Activated CD4-positive, alpha-beta T cell treated with anti-CD3 and anti-CD28 coated beads, Interleukin-2, amount 10 ng/mL, durations not matched to agents 24 days and 14 days (primary cell): Measurements from ENCODE around the gene FOSB. TPM values are rescaled to one million over a fixed set of nuclear protein-coding genes. Genes with fewer than 3 reads are reported as not detected.

Source experiments
- DNase-seq: peaks from one replicate; pipeline ENCODE4 v3.0.0; 2022
- H3K27ac Mint-ChIP-seq: one replicate; pipeline ENCODE4 v1.8.0; 2022; ENCODE audit warnings: mild to moderate bottlenecking, mixed read lengths
- H3K27me3 Mint-ChIP-seq: one replicate; pipeline ENCODE4 v1.8.0; 2022; ENCODE audit warnings: mixed read lengths
- H3K36me3 Mint-ChIP-seq: one replicate; pipeline ENCODE4 v1.8.0; 2022; ENCODE audit warnings: low read depth, mild to moderate bottlenecking, mixed read lengths
- H3K4me1 Mint-ChIP-seq: one replicate; pipeline ENCODE4 v1.8.0; 2021; ENCODE audit warnings: mixed read lengths
- H3K4me3 Mint-ChIP-seq: one replicate; pipeline ENCODE4 v1.8.0; 2022; ENCODE audit warnings: mild to moderate bottlenecking, moderate library complexity, mixed read lengths
- H3K9me3 Mint-ChIP-seq: one replicate; pipeline ENCODE4 v1.8.0; 2021; ENCODE audit warnings: mixed read lengths
- intact Hi-C: fragments of 100-400 bp; cut with micrococcal nuclease; formaldehyde crosslinking; loops from one replicate; pipeline ENCODE4 v1.15.1; 2023
- total RNA-seq: library from RNA; stranded (reverse); gene quantifications from 2 replicates; pipeline ENCODE4 v1.2.3, GENCODE V29; 2022

Gene FOSB
- total RNA-seq, 1 donor from 2014 or later: 11.3 TPM

DNA sequence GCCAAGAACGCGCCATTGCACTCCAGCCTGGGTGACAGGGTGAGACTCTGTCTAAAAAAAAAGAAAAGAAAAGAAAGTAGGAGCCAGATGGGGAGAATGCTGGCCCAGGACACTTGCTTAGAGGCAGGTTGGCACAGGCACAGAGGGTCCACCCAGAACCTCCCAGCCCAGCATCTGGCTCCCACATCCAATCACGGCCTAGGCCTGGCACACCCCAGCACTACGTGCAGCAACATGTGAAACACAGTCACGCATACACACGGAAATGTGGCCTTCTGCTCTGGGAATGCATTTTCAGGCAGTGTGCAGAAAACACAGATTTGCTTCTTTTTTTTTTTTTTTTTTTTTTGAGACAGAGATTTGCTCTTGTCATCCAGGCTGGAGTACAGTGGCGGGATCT, 20.9 kb upstream of the FOSB start:
- H3K9me3 Mint-ChIP-seq: no peaks in the 10 kb centered on the region
- intact Hi-C loops: no loop called here
- DNase-seq: no peak
- peaks cover 47% of the 10 kb centered on the region for H3K4me1 Mint-ChIP-seq
- H3K36me3 Mint-ChIP-seq: no peaks in the 10 kb centered on the region
- H3K27ac Mint-ChIP-seq: no peak overlapping the region
- H3K27me3 Mint-ChIP-seq: peaks cover 13% of the 10 kb centered on the region
- H3K4me3 Mint-ChIP-seq: no peak overlapping the region

DNA sequence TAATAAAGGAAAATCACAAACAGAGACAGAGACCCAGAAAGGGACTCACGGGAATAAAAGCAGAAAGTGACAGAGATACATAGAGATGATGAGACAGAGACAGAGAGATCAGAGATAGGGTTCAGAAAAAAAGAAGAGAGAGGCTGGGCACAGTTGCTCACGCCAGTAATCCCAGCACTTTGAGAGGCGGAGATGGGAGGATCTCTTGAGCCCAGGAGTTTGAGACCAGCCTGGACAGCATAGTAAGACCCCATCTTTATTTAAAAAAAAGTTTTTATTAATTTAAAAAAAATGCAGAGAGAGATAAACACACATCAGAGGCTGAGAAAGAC, 19.4 kb upstream of the FOSB start:
- Mint-ChIP-seq H3K27ac (no peak overlapping the region), H3K4me3 (peak overlapping the region; percentile 6), H3K9me3 (no peaks in the 10 kb centered on the region), H3K4me1 (peaks cover 41% of the 10 kb centered on the region), H3K36me3 (no peaks in the 10 kb centered on the region), H3K27me3 (peaks cover 15% of the 10 kb centered on the region)
- intact Hi-C loops: no loop called here
- DNase-seq: no peak

DNA sequence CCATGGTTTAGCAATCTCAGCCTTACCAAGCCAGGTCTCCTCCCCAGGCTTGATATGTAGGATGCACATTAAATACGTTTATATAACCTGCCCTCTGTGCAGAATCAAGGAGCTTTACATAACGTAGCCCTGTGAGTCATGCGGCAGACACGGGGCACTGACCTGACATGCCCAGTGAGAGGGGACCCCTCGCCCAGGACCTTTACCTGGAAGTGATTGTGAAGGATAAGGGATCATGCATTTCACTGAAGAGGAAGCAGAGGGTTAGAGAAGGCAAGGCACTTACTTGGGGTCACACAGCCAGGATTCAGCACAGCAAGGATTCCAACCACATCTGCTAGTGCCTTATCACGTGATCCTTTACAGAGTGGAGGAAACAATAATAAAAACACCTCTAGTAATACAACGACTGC, 18.9 kb upstream of the FOSB start:
- H3K4me1 Mint-ChIP-seq: peaks cover 38% of the 10 kb centered on the region
- intact Hi-C loops: no loop called here
- no peaks in the 10 kb centered on the region for H3K36me3 Mint-ChIP-seq
- DNase-seq: no peak
- H3K4me3 Mint-ChIP-seq: peak overlapping the region; percentile 14
- no peaks in the 10 kb centered on the region for H3K9me3 Mint-ChIP-seq
- H3K27me3 Mint-ChIP-seq: peaks cover 19% of the 10 kb centered on the region
- H3K27ac Mint-ChIP-seq: peak overlapping the region; percentile 31

DNA sequence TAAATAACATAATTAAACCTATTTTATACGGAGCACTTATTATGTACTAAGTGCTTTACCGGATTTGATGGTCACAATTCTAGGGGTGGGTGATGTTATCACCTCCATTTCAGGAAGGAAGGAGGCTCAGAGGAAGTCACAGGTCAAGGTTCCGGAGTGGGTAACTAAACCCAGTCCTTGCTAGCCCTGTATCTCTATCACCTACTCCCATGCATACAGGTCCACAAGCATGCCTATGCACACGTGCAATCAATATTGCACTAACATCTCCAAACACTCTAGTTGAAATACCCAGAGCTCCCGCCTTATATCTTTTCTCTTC, 17.8 kb upstream of the FOSB start:
- H3K36me3 Mint-ChIP-seq: no peaks in the 10 kb centered on the region
- H3K4me3 Mint-ChIP-seq: peak overlapping the region; percentile 97
- peaks cover 18% of the 10 kb centered on the region for H3K27me3 Mint-ChIP-seq
- peaks cover 35% of the 10 kb centered on the region for H3K4me1 Mint-ChIP-seq
- intact Hi-C loops: loop anchor here (1.0 kb wide), 1 partner anchor 19 kb away; no protein-coding TSS in a partner anchor
- H3K9me3 Mint-ChIP-seq: no peaks in the 10 kb centered on the region
- DNase-seq: no peak
- H3K27ac Mint-ChIP-seq: peak overlapping the region; percentile 100

DNA sequence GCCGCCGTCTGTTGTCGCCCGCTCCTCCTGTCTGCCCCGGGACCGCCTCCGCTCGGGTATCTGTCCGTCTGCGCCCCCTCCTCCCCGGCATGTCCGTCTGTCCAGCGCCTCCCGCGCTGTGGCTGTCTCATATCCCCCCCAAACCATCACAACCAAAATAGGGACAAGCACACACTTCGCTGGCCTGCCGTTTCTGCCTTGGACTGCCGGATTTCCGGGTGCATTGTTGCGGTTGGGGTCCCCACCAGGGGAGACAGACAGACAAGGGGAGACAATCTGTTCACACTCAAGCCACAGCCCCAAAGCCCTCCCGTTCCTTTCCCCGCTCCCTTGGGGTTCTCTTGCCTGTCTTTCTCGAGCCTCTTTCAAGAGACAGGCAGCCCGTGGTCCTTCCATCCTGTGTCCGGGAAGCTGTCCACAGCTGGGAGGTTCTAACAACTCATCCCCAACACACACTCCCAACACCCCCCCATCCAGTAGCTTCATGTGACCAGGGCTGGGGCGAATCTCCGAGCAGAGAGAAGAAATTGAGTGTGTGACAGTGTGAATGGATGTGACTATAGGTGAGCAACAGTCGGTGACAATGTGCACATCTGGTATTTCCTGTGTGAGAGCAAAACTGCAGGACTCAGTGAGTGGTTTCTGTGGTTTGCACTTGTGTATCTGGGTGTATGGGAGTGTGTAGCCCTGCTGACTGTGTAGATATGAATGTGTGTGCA, 16.5 kb upstream of the FOSB start:
- H3K36me3 Mint-ChIP-seq: no peaks in the 10 kb centered on the region
- intact Hi-C loops: loop anchor here (1.0 kb wide), 2 partner anchors 8 to 27 kb away; no protein-coding TSS in a partner anchor
- H3K27ac Mint-ChIP-seq: peak overlapping the region; percentile 96
- H3K4me1 Mint-ChIP-seq: peaks cover 45% of the 10 kb centered on the region
- peak overlapping the region; percentile 88 for H3K4me3 Mint-ChIP-seq
- H3K27me3 Mint-ChIP-seq: peaks cover 18% of the 10 kb centered on the region
- no peaks in the 10 kb centered on the region for H3K9me3 Mint-ChIP-seq
- DNase-seq: peak; percentile 89

DNA sequence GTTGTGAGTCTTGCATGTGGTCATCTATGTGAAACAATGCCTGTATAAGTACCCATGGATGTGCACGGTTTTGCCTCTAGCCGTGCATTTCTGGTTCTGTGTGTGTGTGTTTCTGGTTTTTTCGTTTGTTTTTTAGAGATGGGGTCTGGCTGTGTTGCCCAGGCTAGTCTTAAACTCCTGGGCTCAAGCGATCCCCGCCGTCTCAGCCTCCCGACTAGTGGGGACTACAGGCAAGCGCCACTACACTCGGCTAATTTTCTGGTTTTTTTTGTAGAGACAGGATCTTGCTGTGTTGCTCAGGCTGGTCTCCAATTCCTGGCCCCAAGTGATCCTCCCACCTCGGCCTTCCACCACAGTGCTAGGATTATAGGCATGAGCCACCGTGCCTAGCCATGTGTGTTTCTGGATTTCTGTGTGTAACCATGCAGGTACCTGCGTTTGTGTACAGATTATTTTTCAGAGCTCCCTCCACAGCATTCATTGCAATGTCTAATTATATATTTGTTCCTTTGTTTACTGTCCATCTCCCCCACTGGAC, 15.9 kb upstream of the FOSB start:
- Mint-ChIP-seq H3K9me3 (no peaks in the 10 kb centered on the region), H3K27me3 (peaks cover 18% of the 10 kb centered on the region), H3K27ac (peak overlapping the region; percentile 96), H3K4me1 (peaks cover 45% of the 10 kb centered on the region), H3K36me3 (no peaks in the 10 kb centered on the region), H3K4me3 (peak overlapping the region; percentile 88)
- intact Hi-C loops: loop anchor here (1.0 kb wide), 2 partner anchors 9 to 26 kb away; no protein-coding TSS in a partner anchor
- no peak for DNase-seq

DNA sequence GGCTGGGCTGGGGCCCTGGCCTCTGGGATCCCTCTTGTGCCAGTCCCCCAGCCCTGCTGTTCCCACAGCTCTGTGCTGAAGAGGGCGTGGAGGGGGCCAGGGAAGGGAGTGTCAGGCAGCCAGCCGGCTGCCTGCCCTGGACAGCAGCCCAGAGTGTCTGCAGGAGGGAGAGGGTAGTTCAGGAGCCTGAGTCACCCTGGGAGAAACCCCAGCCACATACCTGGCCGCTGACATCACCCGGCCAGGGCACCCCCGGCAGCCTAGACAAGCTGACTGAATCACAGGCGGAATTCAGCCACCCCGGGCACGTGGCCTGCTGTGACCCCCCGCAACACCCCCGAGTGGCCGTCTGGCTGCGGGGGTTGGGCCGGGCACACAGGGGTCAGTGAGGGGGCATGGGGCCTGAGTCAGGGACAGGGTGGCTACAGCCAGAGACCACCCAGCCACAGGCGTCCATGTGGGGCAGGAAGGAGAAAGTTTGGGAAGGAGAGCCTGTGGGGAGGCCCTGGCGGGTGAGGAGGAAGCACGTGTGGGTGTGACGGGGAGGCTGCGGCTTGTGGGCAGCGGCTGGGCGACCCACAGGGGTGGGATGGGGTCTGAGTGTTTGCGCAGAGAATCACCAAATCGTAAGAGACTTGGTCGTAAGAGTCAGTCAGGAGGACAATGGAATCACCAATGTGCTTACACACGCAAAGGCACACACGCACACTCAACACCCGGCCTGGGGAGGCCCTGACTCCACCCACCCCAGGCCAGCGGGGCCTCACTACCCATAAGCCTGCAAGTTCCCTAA, 11.9 kb upstream of the FOSB start:
- H3K27ac Mint-ChIP-seq: peak overlapping the region; percentile 76
- DNase-seq: peak; percentile 76
- no peaks in the 10 kb centered on the region for H3K36me3 Mint-ChIP-seq
- H3K4me3 Mint-ChIP-seq: peak overlapping the region; percentile 65
- intact Hi-C loops: loop anchor here (1.0 kb wide), 1 partner anchor 9 kb away; no protein-coding TSS in a partner anchor
- H3K9me3 Mint-ChIP-seq: no peaks in the 10 kb centered on the region
- H3K27me3 Mint-ChIP-seq: peaks cover 25% of the 10 kb centered on the region
- H3K4me1 Mint-ChIP-seq: peaks cover 29% of the 10 kb centered on the region

DNA sequence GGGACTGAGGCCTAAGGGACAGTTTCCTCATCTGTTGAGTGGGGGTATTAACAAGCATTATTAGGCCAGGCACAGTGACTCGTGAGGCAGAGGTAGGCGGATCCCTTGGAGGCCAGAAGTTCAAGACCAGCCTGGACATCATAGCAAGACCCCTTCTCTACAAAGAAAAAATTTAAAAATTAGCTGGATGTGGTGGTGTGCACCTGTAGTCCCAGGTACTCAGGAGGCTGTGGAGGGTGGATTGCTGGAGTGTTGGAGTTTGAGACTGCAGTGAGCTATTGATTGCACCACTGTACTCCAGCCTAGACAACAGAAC, 11.3 kb upstream of the FOSB start:
- H3K27me3 Mint-ChIP-seq: peaks cover 24% of the 10 kb centered on the region
- H3K27ac Mint-ChIP-seq: no peak overlapping the region
- H3K9me3 Mint-ChIP-seq: no peaks in the 10 kb centered on the region
- peaks cover 24% of the 10 kb centered on the region for H3K4me1 Mint-ChIP-seq
- intact Hi-C loops: loop anchor here (1.0 kb wide), 1 partner anchor 9 kb away; no protein-coding TSS in a partner anchor
- H3K36me3 Mint-ChIP-seq: no peaks in the 10 kb centered on the region
- H3K4me3 Mint-ChIP-seq: no peak overlapping the region
- DNase-seq: no peak

DNA sequence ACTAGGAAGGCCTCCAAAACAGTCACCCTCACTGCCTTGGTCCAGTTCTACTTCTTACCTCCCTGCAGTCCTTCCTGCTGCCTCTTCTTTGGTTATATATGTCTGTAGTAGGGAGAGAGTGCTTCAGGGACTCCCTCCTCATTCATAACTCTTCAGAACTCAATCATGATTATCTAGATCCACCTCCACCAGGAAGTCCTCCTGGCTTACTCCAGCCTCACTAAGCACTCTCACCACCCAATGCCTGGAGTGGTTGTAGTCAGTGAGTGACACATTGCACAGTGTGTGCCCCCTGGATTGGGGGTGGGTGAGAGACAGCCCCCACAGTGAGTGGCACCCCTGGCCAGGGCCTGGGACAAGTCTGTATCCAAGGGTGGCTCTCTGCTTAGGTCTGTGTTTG, 10.0 kb upstream of the FOSB start:
- H3K36me3 Mint-ChIP-seq: no peaks in the 10 kb centered on the region

DNA sequence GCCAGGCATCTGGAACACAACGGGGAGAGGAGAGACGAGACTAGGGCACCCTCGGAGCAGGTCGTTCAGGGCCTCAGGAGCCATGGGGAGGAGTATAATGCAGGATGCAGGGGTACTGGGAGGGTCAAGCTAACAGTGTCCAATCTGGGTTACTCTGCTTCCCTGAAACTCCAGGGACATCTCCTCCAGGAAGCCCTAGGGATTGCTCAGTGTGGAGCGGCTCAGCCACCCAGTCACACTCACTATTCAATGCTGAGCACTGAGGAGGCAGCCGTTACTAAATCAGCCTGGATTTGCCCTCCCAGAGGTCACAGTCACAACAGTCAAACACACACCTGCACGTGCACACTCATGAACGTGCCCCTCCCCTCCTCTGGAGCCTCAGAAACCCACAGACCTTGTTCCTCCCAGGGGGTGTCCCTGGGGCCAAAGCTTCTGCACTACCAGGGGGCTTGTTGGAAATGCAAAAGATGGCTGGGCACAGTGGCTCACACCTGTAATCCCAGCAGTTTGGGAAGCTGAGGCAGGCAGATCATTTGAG, 6.9 kb upstream of the FOSB start:
- H3K4me3 Mint-ChIP-seq: no peak overlapping the region
- no peaks in the 10 kb centered on the region for H3K36me3 Mint-ChIP-seq
- H3K27ac Mint-ChIP-seq: no peak overlapping the region
- peaks cover 23% of the 10 kb centered on the region for H3K27me3 Mint-ChIP-seq
- H3K4me1 Mint-ChIP-seq: peaks cover 7% of the 10 kb centered on the region
- H3K9me3 Mint-ChIP-seq: no peaks in the 10 kb centered on the region
- intact Hi-C loops: no loop called here
- no peak for DNase-seq

More for the DNA sequence above, 10.0 kb upstream of the FOSB start:
- intact Hi-C loops: no loop called here
- no peak for DNase-seq
- peaks cover 19% of the 10 kb centered on the region for H3K27me3 Mint-ChIP-seq
- H3K4me3 Mint-ChIP-seq: no peak overlapping the region
- no peak overlapping the region for H3K27ac Mint-ChIP-seq
- no peaks in the 10 kb centered on the region for H3K9me3 Mint-ChIP-seq
- peaks cover 15% of the 10 kb centered on the region for H3K4me1 Mint-ChIP-seq

DNA sequence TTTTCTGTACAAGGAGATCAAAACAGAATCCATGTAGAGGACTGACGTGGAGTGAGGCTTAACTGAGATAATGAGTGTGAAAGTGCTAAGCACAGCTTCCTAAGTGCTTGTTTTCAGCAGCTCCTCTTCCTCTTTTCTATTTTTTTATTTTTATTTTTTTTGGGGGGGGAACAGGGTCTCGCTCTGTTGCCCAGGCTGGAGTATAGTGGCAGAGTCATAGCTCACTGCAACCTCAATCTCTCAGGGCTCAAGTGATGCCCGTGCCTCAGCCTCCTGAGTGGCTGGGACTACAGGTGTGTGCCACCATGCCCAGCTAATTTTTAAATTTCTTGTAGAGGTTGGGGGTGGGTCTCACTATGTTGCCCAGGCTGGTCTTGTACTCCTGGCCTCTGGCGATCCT, 5.6 kb upstream of the FOSB start:
- Mint-ChIP-seq H3K27ac (no peak overlapping the region), H3K4me1 (peaks cover 3% of the 10 kb centered on the region), H3K27me3 (peaks cover 30% of the 10 kb centered on the region), H3K9me3 (no peaks in the 10 kb centered on the region), H3K36me3 (no peaks in the 10 kb centered on the region), H3K4me3 (no peak overlapping the region)
- intact Hi-C loops: no loop called here
- DNase-seq: no peak

DNA sequence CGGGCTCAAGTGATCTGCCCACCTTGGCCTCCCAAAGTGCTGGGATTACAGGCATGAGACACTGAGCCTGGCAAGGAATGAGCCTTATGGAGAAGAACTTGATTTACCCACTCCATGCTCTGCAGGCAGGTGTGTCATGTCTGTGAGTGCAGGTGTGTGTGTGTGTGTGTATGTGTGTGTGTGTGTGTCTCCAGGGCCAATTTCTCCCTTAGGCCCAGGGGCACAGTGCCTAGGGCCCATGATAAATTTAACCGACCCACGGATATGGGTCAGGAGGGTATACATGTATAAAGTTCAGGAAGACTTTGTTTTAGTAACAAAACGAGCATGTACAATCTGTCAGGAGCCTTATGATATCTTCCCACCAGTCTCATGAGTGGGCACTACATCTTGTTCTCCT, 4.6 kb upstream of the FOSB start:
- intact Hi-C loops: no loop called here
- DNase-seq: no peak
- H3K27ac Mint-ChIP-seq: no peak overlapping the region
- H3K36me3 Mint-ChIP-seq: no peaks in the 10 kb centered on the region
- peaks cover 8% of the 10 kb centered on the region for H3K4me1 Mint-ChIP-seq
- H3K4me3 Mint-ChIP-seq: no peak overlapping the region
- peaks cover 28% of the 10 kb centered on the region for H3K27me3 Mint-ChIP-seq
- no peaks in the 10 kb centered on the region for H3K9me3 Mint-ChIP-seq

DNA sequence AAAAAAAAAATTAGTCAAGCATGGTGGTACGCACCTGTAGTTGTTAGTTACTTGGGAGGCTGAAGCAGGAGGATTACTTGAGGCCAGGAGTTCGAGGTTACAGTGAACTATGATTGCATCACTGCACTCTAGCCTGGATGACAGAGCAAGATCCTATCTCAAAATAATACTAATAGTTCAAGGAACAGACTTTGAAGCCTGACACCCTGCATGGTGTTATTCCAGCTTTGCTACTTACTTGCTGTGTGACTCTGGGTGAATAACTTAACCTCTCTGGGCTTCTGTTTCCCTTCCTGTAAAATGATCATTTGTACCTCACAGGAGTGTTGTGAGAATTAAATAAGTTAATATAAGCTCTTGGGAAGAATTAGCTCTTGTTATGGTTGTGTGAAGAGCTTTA, 3.5 kb upstream of the FOSB start:
- H3K4me3 Mint-ChIP-seq: no peak overlapping the region
- peaks cover 10% of the 10 kb centered on the region for H3K4me1 Mint-ChIP-seq
- intact Hi-C loops: no loop called here
- no peak overlapping the region for H3K27ac Mint-ChIP-seq
- H3K36me3 Mint-ChIP-seq: no peaks in the 10 kb centered on the region
- H3K9me3 Mint-ChIP-seq: no peaks in the 10 kb centered on the region
- no peak for DNase-seq
- peaks cover 28% of the 10 kb centered on the region for H3K27me3 Mint-ChIP-seq

DNA sequence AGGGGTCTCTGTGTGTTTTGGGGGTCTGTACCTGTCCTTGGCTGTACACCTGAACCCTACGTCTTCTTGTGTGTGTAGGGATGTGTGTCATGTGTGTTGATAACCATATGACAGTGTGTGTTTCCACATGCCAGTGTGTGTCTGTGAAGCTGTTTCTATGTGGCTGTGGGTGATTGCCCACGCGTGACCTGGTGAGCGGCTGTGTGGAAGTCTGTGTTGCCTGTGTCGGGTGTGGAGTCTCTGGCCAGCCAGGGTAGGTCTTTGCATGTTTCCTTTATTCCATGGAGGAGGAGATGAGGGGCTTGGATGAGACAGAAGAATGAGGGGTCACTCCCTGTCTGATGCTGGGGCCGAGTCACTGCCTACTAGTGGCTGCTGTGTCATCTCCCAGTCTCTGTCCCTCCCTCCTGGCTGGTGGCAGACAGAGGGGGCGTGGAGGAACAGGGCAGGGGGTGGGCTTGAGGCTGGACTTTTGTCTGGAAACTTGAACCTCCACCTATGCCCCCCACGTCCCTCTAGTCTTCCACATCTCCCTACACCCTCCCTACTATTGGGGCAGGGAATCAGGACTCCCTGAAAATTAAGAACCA, 2.8 kb upstream of the FOSB start:
- H3K27ac Mint-ChIP-seq: no peak overlapping the region
- H3K4me1 Mint-ChIP-seq: peaks cover 14% of the 10 kb centered on the region
- DNase-seq: no peak
- H3K4me3 Mint-ChIP-seq: no peak overlapping the region
- no peaks in the 10 kb centered on the region for H3K9me3 Mint-ChIP-seq
- peaks cover 28% of the 10 kb centered on the region for H3K27me3 Mint-ChIP-seq
- intact Hi-C loops: loop anchor here (1.0 kb wide), 1 partner anchor 9 kb away; no protein-coding TSS in a partner anchor
- H3K36me3 Mint-ChIP-seq: no peaks in the 10 kb centered on the region
